DMS79 (cell line): ENCODE measurements around the gene CDKL1.
"Not testable (repeated sequence)": the region's sequence is repeated elsewhere in the genome, so short reads cannot be mapped to it uniquely, and the experiment has no call there.

Experiments
- DNase-seq: peaks from one replicate; lab custom pipeline; 2025; lab: John Stamatoyannopoulos, UW

The CDKL1 gene

GRCh38 chr14:50387548-50387947 is 9.1 kb downstream of the CDKL1 start:
- no peak for DNase-seq

- no peak for DNase-seq
Measured at GRCh38 chr14:50383618-50384225, 13.0 kb downstream of the CDKL1 start.

GRCh38 chr14:50381823-50382287 is 14.8 kb downstream of the CDKL1 start:
- DNase-seq, result no peak

GRCh38 chr14:50381008-50381407 is 15.7 kb downstream of the CDKL1 start:
- DNase-seq, result no peak

GRCh38 chr14:50380455-50380854 is 16.2 kb downstream of the CDKL1 start:
- DNase-seq, result no peak

GRCh38 chr14:50379563-50379962 is 17.1 kb downstream of the CDKL1 start:
- DNase-seq, result no peak

GRCh38 chr14:50377550-50378085 is 19.1 kb downstream of the CDKL1 start:
- DNase-seq, result no peak

GRCh38 chr14:50375760-50376159 is 20.9 kb downstream of the CDKL1 start:
- no peak for DNase-seq

GRCh38 chr14:50373959-50374358 is 22.7 kb downstream of the CDKL1 start:
- no peak for DNase-seq

- DNase-seq, result no peak
Measured at GRCh38 chr14:50371546-50371945, 25.1 kb downstream of the CDKL1 start.

GRCh38 chr14:50366589-50366988 is 30.1 kb downstream of the CDKL1 start:
- DNase-seq, result no peak

GRCh38 chr14:50366115-50366514 is 30.6 kb downstream of the CDKL1 start:
- DNase-seq, result no peak

GRCh38 chr14:50365572-50365971 is 31.1 kb downstream of the CDKL1 start:
- DNase-seq, result not testable (repeated sequence)

- no peak for DNase-seq
Measured at GRCh38 chr14:50364792-50365191, 31.9 kb downstream of the CDKL1 start.

GRCh38 chr14:50363714-50364111 is 33.0 kb downstream of the CDKL1 start:
- DNase-seq, result no peak

- no peak for DNase-seq
Measured at GRCh38 chr14:50362764-50363713, 33.6 kb downstream of the CDKL1 start.

- not testable (repeated sequence) for DNase-seq
Measured at GRCh38 chr14:50361473-50362403, 34.9 kb downstream of the CDKL1 start.

- no peak for DNase-seq
Measured at GRCh38 chr14:50360851-50361250, 35.8 kb downstream of the CDKL1 start.

- no peak for DNase-seq
Measured at GRCh38 chr14:50360093-50360492, 36.6 kb downstream of the CDKL1 start.

- DNase-seq, result no peak
Measured at GRCh38 chr14:50359631-50360030, 37.0 kb downstream of the CDKL1 start.

GRCh38 chr14:50357753-50358395 is 38.8 kb downstream of the CDKL1 start:
- DNase-seq, result no peak
